OCI-M2 (cell line): Measurements from ENCODE around the gene RNF150.

Experiments
- DNase-seq: peaks from one replicate; lab custom pipeline; 2025; ENCODE audit not compliant: unreplicated experiment; lab: John Stamatoyannopoulos, UW

RNF150 gene

GRCh38 chr4:141132072-141132708, 1.1 kb downstream of the RNF150 start:
- no peak for DNase-seq

DNA sequence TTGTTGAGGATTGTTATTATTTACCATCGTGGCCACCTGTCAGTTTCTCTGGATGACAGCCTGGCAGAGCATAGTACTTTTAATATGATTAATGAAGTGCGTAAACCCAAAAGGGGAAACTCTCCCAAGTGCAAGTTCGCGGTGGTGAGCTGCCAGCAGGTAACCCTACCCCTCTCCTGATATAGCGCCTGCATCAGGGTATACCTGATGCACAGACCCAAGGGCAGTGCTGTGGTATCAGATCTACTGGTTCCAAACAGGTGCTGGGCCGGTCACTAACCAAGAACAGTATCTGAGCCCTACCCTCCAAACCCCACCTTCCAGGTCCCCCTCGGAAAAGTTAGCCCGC, 1.6 kb downstream of the RNF150 start:
- DNase-seq: no peak

- DNase-seq: no peak
Measured at GRCh38 chr4:141130947-141131605, 2.2 kb downstream of the RNF150 start.

GRCh38 chr4:141127884-141128283, 5.4 kb downstream of the RNF150 start:
- no peak for DNase-seq

DNA sequence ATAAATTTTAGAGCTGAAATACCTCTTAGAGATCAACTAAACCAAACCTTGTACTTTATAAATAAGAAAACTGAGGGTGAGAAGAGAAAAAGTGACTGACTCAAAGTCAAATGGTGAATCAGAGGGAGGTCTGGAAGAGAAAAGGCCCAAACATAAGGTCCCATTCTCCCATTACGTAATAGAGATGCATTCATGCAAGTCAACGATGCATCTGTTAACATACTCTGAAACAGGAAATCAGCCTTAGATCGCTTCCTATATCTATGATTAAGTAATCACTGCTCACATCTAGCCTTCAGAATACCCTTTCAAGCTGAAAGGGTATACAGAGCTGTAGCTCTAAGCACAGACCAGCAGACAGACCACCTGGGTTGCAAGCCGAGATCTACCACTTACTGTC, 6.5 kb downstream of the RNF150 start:
- no peak for DNase-seq

GRCh38 chr4:141124224-141124623, 9.0 kb downstream of the RNF150 start:
- no peak for DNase-seq

DNA sequence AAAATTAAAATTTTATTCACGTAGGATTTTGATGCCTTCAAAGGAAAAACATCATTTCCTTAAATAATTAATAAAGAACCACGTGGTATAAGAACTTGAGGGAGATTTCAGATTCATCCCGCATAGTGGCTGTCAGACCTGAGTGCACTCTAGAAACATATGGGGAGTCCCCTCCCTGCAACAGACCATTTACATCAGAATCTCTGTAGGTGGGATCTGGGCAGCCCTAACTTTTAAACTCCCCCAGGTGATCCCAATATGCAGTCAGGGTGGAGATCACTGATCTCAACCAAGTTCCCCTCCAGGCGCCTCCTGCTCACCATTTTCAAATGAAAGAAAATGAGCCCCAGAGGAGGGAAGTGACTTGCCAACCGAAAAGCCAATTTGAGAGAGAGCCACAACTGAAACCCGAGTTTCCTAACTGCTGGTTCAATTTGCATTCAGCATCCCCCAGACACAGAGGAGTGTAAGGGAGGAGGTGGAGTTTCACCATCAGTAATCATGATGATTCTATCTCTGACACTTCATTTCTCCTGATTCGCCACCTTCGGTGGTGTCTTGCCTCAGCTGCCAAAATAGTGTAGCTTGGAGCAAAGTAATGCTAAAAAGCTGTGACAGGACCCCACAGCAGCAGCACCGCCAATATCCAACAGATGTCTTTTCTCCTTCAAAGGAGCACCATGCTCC, 11.4 kb downstream of the RNF150 start:
- DNase-seq: no peak

GRCh38 chr4:141121101-141121500, 12.2 kb downstream of the RNF150 start:
- DNase-seq: no peak

- DNase-seq: no peak
Measured at GRCh38 chr4:141120036-141120593, 13.2 kb downstream of the RNF150 start.

DNA sequence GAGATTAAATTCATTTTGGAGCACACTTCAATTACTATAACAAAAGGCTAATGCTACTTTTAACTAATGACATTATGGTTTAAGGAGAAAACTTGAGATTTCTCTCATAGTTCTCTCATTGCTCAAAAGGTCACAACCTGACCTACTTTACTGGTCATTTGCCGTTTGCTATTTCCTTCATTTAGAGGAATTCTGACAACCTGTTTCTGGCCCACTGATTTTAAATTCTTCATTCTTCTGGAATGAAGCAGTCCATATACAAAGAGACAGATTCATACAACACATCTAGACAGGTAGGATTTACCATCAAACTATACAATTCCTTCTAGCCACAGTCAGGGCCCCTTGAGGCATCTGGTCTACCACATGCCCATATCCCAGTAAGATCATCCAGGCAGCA, 14.2 kb downstream of the RNF150 start:
- DNase-seq: no peak

DNA sequence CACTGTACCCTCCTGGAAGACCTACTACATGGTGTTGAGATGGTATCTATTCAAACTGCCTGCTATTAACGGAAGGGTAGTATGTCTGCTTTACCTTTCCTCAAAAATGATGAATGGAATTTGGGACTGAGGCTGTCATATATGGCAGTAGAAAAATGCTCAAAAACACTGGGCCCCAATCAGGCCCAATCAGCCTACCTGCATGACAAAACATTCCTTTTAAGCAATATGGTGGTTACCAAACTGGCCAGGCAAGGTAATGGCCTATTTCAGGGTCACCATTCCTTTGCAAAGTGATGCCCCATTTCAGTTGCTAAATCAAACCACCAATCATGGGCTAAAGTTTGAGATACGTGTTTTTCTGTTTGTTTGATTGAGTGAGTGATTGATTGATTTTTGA, 14.9 kb downstream of the RNF150 start:
- no peak for DNase-seq

DNA sequence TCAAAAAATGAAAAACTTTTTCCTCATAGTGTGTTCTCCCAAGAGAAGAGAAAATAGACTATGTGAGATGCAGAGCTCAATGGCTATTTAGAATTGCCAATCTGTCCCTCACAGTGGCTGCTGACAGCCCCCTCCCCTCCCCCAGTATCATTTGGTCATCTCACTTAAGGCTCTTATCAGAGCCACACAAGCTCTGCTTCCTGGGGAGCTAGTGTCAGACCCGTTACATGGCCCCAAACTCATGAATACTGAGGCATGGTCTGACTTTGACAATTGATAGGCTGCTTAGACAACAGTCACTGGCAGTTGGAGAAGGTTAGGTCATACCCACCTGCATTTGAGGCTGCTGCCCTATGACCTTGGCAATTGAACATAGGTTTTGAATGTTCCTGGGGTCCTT, 15.3 kb downstream of the RNF150 start:
- DNase-seq: no peak

- no peak for DNase-seq
Measured at GRCh38 chr4:141109983-141110382, 23.3 kb downstream of the RNF150 start.

DNA sequence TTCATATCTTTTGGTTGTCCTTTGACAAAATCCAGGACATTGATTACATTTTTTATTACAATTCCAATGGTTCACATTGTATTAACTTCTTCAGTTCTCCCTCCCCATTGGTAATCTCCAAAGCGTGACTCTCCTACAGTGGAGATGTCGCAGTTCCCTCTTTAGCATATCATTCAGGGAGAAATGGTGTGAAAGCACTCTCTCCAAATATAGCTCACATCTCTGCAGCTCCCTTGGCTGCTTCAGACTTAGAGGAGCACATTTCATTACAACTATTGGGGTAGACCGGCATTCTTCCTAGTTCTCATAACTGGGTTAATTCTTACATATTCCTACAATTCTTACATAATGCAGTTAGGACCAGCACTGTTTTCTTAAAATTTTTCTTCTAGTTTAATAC, 25.3 kb downstream of the RNF150 start:
- DNase-seq: no peak

DNA sequence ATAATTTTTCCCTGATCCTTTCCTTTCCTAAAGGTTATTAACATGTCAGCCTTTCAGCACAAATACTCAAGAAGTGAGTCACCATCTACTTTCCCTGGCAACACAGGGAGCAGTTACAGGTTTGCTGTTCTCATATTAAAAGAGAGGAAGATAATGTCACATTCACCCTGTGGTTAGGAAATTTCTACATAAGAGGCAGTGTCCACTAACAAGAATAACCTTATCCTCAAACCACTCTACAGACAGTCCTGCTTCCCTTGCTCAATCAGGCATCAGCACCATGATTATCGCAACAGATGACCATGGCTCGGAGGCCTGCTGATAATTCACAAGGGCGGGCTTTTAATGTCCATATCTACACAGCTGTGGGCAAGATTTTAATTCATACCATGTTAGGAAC, 30.9 kb downstream of the RNF150 start:
- DNase-seq: no peak

GRCh38 chr4:141101511-141101910, 31.8 kb downstream of the RNF150 start:
- DNase-seq: no peak

GRCh38 chr4:141099326-141099725, 33.9 kb downstream of the RNF150 start:
- no peak for DNase-seq

- no peak for DNase-seq
Measured at GRCh38 chr4:141098163-141098562, 35.1 kb downstream of the RNF150 start.

DNA sequence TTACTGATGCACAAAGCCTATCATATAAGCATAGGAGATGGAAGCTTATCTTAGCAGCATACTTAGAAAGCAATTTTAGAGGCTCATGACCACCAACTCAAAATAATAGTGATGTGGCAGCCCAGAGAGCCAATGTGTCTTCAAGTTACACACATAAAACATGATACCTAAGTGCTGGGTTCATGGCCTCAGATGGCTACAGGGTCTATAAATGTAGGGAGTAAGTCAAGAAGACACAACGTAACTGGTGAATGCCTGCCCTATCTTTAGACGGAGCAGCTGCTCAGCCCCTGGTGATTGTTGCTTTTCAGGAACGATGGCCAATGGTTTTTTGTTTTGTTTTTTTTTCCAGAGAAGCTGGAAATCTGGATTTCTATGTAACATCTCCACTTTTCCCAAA, 42.8 kb downstream of the RNF150 start:
- no peak for DNase-seq

DNA sequence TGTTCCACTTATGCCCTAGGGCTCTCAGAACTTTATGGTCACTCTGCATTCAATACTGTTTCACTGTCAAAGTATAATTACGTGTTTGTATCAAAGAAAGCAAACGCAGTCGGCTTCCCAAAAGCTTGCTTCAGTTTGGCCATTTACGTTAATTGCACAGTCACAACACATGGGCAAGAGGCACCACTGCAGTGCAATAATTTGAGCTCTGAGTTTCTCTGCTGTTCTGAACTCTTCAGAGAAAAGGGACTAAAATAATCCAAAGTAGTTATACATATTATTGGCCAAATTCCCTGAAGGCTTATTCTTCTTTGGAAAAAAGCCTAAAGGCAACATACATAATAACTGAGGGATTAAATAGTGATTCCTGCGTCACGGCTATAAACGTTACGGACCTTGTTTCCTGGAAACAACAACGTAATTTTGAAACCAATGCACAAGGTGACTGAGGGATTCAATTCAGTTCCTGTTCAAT, 51.3 kb downstream of the RNF150 start:
- DNase-seq: no peak

GRCh38 chr4:141080668-141081067, 52.6 kb downstream of the RNF150 start:
- DNase-seq: no peak

DNA sequence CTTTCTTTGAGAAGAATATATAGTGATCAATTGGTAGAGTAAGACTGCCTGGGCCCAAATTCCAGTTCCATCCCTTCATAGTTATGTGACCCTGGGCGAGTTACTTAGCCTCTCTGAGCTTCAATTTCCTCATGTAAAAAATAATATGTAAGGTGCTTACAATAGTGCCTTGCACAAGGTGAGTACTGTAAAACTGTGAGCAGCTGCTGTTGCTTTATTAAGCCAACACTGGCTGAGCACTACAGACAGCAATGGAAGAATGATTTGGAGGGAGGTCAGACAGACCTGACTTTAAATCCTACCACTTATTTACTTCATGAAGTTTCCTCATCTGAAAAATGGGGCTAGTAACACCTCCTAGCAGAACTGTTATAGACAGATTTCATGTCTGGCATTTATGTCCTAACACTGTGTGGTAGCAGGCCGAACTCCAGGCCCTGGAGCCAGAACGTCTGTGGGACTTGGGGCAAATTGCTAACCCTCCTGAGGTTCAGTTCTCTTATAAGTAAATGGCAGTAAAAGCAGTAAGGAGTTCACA, 53.8 kb downstream of the RNF150 start:
- DNase-seq: no peak
